NCI-H146 treated with DMSO at 0.1 percent for 48 hours (cell line): ENCODE measurements around the gene CDC42EP2.

Source experiments
- DNase-seq: peaks from one replicate; lab custom pipeline; 2025; ENCODE audit not compliant: unreplicated experiment; lab: John Stamatoyannopoulos, UW

The CDC42EP2 gene

DNA sequence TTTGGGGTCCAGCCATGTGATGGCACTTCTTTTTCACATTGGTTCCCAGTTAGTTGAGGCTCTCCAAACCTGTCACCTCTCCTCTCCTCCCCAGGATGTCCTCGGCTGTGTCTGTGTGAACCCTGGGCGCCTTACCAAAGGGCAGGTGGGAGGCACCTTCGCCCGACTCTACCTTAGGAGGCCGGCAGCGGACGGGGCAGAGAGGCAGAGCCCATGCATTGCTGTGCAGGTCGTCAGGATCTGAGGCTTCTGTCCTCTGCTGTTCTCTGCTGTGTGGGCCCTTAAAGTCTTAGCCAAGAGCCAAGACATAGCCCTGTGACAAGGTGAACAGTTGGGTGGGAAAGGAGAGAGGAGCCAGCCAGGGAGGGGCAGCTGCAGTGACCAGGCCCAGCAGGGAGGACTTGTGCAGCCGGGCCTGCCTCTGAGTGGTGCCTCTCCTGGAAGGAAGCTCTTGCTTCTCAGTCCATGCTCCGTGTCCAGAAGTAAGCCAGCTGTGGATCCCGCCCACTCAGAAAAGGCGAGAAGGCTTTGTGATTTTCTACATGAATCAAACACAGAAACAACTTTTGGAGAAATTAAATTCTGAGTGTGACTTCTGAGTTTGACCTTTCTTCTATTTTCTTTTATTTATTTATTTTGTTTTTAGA, 17.5 kb upstream of the CDC42EP2 start:
- no peak for DNase-seq

- DNase-seq: no peak
Observed at GRCh38 chr11:65298131-65298535, 16.5 kb upstream of the CDC42EP2 start.

DNA sequence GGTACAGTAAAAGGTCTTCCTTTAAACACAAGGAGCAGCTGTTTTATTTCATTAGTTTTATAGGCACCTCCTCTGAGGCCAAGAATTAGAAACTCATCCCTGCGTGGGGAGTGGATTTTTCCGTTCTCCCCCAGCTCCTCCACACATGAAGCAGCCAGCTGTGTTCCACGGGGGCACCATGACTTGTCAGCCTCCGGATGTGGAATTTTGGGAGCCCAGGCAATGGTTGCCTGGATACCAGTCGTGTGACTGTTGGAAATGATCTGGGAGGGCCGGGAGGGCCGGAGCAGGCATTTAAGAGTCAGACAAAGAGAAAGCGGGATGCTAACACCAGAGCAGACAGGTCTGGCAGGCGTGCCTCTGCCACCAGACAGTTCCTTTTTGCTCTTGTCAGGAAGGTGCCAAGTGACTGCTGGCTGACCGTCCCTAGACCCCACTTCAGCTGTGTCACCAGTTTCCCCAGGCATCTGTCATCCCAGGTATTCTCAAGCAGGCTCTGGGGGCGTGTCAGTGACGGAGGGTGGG, 15.9 kb upstream of the CDC42EP2 start:
- no peak for DNase-seq

GRCh38 chr11:65300621-65301275, 13.9 kb upstream of the CDC42EP2 start:
- DNase-seq: no peak

DNA sequence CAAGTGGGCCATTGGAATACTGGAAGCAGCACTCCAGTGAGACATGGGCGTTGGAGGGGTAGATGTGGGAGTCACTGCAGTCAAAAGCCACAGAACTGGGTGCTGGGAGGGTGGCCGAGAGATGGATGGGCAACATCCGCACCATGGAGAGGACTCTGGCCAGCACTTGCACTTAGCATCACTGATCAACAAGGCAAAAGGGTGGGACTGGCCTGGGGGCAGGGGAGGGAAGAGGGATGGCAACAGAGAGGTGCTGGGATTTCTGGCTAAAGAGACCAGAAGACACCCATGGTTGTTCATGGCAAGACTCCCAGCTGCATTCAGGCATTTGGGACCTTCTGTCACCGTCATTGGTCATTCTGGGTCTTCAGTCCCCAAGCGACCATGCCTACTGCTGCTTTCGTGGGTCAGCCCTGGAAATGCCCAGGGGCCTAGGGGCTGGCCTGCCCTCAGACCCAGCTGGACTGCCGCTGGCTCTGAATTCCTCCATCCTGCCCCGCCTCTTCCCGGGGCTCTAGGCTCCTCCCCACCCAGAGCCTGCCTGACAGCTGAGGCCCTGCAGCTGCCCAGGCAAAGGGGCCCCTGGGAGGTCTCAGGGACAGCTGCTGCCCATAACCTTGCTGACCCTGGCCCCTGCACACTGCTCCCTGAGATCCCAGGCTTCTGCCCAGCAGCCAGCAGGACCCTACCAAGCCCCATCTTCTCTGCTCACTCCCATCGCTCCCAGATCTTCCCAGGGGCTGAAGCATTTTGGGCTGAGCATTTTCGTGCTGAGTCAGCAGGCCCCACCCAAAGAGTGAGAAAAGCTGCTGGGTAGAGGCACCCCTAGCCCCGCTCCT, 13.0 kb upstream of the CDC42EP2 start:
- no peak for DNase-seq

DNA sequence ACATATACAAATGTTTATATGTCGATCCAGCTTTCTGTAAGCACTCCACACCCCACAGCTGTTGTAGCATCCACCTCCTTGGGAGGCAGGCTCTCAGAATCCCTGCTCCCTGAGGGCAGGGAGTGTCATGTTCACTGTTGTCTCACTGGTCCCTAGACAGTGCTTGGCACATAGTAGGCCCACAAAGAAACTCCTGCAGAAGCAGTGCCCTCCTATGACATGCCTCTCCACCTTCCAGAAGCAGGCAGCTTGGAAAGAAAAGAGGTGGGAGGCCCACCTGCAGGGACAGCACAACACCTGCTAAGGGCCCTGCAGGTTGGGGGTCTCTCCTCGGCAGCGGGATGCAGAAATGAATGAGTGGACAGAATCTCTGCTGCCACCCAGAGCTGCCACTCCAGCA, 11.1 kb upstream of the CDC42EP2 start:
- DNase-seq: no peak

DNA sequence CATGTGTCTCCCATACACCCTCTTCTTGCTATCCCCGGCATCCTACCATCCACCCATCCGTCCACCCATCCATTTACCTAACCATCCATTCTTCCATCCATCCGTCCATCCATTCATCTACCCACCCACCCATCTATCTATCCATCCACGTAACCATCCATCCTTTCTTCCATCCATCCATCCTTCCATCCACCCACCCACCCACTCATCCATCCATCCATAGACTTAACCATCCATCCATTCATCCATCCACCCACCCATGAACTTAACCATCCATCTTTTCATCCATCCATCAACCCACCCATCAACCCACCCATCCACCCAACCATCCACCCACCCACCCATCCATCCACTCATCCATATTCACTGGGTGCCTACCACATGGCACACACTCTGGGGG, 10.6 kb upstream of the CDC42EP2 start:
- no peak for DNase-seq

GRCh38 chr11:65304613-65305012, 10.1 kb upstream of the CDC42EP2 start:
- DNase-seq: no peak

DNA sequence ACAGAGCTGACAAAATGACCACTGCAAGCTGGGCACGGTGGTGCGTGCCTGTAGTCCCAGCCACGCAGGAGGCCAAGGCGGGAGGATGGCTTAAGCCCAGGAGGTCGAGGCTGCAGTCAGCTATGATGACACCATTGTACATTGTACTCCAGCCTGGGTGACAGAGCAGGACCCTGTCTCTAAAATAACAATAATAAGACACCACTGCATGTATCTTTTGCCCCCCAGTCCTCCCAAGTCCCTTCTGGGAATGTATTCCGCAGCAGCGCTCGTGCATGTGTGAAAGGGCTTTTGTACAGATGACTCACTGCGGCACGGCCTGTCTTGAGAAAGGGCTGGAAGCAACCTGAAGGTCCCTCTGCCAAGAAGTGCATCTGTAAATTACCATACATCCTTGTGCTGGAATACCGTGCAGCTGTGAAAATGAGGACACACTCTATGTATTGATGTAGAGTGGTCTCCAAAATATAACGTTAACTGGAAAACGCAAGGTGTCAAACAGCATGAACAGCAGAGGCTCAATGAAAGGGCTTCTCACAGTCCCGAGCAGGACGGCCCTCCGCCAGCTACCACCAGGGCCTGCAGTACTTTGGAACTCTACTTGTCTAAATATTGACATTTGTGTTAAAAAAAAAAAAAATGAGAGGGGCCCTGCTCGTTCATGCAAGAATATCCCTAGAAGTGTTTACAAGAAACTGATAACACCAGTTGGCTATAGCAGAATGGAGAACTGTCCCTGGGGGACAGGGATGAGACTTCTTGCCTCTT, 9.0 kb upstream of the CDC42EP2 start:
- DNase-seq: no peak

- DNase-seq: no peak
Observed at GRCh38 chr11:65307298-65308229, 7.1 kb upstream of the CDC42EP2 start.

DNA sequence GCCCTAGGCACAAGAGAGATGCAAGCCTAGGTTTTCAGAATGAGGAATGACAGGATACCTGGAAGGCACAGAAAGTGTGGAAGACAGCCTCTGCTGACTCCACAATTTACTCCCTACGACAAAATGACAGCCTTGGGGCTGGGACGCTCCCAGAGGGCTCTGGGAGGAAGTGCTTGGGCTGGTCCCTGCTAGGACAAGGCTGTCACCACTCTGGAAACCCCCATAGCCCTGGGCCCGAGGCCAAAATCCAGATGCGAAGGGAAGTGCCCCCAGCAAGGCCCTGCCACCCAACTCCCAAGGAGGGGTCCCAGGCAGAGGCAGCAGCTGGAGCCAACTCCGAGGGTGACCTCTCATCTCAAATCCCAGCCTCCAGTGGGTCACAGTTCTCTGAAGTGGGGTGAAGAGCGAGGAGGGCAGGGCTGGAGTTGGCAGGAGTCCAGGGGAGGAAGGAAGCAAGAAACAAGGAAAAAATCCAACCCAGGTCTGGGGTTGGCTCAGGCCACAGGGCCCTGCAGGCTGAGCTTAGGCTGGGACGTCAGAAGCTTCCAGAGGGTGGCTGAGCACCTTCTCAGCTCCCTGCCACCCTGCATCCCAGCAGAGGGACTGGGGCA, 6.3 kb upstream of the CDC42EP2 start:
- DNase-seq: no peak

- DNase-seq: no peak
Observed at GRCh38 chr11:65309006-65309405, 5.7 kb upstream of the CDC42EP2 start.

GRCh38 chr11:65310215-65310614, 4.5 kb upstream of the CDC42EP2 start:
- no peak for DNase-seq

DNA sequence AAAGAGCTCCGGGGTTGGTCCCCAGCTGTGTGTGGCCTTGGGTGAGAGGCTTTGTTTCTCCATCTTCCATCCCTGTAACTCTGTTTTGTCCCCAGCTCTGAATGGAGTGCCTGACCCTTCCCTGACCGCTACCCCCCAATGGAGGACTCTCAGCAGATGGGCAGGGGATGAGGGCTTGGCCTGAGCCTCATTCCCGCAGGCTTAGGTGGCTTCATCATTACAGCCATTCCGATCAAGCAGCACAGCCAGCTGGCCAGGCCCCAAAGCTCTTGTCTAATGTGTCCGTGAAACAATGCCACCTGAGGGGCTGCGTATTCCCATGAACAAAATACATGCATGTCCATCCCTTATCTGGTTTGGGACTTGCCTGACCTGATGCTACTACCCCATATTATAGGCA, 3.9 kb upstream of the CDC42EP2 start:
- DNase-seq: no peak

- DNase-seq: no peak
Observed at GRCh38 chr11:65311170-65311678, 3.4 kb upstream of the CDC42EP2 start.

GRCh38 chr11:65315204-65315865, 669 bp downstream of the CDC42EP2 start:
- peak; percentile 43 for DNase-seq

GRCh38 chr11:65315866-65316226, 1.2 kb downstream of the CDC42EP2 start:
- DNase-seq: no peak

DNA sequence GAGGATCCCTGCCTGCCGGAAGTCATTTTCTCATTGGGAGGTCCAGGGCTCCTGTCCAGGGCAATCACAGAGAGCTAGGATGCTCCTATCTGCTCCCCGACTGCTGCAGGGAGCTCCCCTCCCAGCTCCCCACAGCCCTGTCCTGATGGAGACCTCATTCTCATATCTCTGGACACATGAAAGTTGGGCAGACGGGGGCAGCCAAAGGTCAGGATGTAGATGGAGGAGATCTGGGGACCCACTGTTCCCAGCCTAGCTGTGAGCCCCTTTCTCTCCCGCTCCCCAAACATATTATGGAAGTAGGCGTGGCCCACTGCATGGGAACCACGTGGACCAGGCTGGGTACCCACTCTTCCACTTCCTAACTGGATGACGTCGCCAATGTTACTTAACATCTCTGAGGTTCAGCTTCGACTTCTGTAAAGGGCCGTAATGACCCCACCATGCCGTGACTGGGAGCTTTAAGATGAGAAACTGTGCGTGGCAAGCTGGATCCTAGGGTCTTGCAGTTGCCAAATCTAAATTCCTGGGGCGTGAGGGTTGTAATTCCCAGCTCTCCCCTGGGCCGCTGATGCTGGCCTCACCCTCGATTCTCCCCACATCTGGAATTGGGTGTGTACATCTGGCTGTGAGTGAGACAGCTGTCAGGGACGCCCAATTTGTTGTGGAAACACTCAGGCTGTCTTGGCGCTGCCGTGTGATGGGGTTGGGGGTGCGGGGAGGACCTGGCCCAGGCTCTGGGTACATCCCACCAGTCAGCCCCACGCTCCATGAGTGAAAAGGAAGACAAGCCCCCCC, 1.8 kb downstream of the CDC42EP2 start:
- DNase-seq: no peak
